NCI-H524 (cell line): Measurements from ENCODE around the gene POTEE.
"Not testable (repeated sequence)": the region's sequence is repeated elsewhere in the genome, so short reads cannot be mapped to it uniquely, and the experiment has no call there.

Experiments
- DNase-seq, 2 experiments: peaks; one replicate each; lab custom pipeline; 2025; lab: John Stamatoyannopoulos, UW

The POTEE gene

DNA sequence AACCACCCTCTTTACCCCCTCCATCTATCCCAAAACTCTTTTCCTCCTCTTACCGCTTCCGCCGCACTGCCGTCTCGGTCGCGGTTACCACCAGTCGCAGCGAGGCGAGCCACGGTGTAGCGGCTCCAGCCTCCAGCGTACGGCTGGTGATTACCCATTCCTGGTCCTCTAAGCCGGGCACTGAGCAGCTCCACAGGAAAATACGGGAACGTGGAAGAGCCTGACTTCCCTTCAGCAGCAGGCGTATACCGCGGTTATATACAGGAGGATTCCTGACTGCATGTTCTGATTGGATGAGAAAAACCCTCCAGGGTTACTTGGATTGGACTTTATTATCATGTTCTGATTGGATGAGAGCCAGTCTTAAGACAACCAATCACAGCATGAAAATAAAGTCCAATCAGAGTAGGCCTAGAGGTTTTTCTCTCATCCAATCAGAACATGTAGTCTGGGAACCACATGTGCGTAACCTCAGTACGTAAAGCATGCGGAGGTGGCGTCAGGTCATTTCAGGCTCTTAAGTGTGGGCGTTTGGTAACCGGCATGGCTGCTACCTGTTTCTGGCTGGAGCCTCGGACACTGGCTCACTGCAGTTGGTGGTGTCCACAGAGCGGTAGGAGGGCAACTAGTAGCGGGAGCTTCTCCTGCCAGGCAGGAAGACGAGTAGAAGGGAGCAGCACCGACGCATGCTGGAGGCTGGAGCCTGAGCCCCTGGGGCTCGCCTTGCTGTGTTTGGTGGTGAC lies at the start of gene POTEE:
POTEE (plus strand) TSS at position 507 of the 743 bp plus-strand sequence. CDS start 8,867 bp downstream, outside the sequence.
- not testable (repeated sequence) for DNase-seq

DNA sequence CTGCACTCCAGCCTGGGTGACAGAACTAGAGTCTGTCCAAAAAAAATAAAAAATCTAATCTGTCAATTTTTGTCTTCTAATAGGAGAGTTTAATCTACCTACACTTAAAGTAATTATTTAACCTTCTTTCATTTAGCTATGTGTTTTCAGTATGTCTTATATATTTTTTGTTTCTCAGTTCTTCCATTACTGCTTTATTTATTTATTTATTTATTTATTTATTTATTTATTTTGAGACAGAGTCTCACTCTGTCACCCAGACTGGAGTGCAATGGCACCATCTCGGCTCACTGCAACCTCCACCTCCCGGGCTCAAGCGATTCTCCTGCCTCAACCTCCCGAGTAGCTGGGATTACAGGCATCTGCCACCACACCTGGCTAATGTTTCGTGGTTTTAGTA lies 43.8 kb upstream of the POTEE start:
- not testable (repeated sequence) for DNase-seq

DNA sequence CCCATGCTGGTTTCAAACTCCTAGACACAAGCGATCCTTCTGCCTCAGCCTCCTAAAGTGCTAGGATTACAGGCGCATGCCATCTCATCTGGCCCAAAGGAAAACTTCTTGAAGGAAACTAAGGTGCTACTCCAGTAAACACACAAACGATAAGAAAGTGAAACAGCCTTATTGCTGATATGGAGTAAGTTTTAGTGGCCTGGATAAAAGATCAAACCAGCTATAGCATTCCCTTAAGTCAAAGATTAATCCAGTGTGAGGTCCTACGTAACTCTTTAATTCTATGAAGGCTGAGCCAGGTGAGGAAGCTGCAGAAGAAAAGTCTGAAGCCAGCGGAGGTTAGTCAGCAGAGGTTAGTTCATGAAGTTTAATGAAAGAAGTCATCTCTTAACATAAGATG lies 40.8 kb upstream of the POTEE start:
- no peak for DNase-seq

DNA sequence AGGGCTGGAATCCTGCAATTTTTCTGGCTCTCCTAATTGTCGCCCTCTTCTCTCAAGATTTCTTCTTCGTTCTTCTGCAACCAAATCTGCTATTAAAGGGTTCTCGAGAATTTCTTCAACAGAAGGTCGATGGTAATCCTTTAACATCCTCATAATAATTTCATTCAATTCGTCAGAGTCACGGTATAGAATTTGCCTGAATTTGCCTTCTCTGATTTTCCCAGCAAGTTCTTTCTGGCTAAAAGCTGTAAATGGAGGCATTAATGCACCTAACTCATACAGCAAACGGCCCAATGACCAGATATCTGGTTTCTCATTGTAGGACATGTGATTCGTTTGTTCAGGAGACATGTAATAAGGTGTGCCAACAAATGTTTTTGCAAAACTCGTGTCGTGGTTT lies 31.3 kb upstream of the POTEE start:
- peak in 1 of 2 experiments; percentile 40 for DNase-seq

DNA sequence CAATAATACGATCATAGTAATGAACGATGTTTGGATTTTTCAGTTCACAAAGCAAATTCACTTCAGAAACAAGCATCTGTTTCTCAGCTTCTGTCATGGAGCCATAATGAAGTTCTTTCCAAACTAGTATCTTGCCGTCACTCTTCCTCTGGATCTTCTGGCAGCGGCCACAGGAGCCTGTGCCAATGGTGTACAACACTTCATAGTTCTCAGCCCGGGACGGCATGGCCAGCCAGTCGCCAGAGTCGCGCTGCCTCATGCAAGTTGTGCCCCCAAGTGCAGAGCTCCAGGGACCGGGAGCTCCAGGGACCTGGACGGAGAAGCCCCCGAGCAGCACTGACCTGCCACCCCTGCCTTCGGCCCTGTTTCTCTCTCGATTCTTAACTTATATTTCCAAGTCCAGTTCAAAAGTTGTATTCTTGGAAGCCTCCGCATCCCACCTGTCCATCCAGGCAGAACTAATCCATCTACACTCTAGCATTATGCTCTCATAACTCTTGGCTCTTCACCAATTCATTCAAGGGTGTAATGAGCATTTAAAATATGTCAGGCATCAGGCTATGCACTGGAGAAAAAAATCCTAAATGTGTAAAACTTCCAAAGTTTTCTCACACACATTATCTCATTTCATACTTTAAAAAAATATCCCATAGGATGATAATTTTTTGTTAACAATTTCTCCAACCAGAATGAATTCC lies 30.5 kb upstream of the POTEE start:
- DNase-seq = peak; percentile 37 to 48

DNA sequence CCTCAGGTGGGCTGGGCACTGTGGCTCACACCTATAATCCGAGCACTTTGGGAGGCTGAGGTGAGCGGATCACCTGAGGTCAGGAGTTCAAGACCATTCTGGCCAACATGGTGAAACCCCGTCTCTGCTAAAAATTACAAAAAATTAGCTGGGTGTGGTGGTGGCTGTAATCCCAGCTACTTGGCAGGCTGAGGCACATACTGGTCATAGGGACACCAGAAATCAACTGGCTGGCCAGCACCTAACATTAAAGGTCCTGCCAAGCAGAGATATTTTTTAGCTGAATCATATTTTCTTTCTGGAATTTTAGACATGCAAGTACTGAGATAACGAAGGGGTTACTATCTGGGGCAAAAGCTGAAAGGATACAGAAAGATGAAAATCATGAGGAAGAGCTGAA lies 27.9 kb upstream of the POTEE start:
- not testable (repeated sequence) for DNase-seq

DNA sequence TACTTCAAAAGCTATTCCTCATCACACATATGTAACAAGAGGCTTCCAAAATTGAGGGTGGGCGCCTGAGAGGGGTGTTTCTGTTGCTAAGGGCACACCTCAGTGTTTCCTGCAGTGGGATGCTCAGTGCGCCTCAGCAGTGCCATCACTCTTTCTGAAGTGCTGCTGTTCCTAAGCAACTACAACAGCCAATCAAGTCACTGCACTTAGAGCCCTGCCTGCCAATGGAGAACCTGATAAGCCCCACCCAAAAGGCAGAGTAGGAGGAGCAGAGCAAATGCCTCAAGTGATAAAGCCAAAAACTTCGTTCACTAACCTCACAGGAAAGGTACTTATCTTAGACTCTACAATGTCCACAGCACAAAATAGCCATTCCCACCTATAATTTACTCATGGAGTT lies 15.9 kb upstream of the POTEE start:
- DNase-seq = peak in 1 of 2 experiments; percentile 18

DNA sequence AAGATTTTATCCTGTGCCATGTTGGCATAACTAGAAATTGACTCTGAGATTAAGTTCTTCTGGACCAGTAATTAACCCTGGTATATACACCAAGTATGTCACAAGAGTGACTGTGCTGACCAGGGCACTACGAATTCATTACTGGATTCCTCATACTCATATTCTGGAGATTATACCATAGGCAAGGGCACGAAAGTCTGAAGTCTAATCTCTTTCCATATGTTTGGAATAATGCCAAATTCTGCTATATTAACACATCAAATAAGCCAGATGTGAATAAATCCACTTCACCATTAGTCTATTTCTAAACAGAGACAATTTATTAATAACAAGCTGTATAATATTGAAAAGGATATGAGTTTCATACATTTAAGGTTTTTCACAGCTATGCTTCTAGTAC lies 13.2 kb upstream of the POTEE start:
- DNase-seq = peak in 1 of 2 experiments; percentile 48

DNA sequence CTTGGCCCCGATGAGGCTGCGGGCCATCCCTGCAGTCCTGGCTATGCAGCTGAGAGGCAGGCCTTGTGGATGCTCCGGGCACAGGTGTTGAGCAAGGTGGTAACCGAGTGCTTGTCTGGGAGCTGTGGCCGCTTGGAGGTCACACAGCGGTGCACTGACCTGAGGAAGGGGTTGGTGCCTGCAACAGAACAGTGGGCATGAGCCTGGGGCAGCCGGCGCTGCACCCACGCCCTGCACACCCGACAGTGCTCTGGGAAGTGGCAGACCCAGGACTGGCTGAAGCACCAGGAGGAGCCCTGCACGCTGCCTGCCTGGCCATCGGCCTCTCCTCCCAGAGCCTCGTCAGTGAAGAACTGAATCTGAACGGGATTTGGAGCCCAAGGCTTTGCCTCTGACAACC lies 8.2 kb upstream of the POTEE start:
- no peak for DNase-seq

DNA sequence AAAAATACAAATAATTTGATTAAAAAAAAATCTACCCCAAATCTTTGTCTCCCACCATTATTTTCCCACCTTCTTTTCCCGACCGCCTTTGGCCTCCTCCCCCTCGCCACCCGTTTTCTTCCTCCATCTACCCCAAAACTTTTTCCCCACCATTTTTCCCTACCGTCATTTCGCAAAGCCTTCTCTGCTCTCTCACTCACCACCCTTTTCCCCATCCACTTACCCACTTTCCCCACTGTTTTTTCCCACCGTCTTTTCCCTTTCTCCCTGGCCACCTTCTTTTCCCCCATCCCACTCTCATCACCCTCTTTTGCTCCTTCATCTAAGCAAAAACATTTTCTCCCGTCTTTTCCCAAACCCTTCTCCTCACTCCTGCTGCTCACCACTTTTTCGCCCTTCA lies 1.5 kb upstream of the POTEE start:
- DNase-seq = not testable (repeated sequence)

DNA sequence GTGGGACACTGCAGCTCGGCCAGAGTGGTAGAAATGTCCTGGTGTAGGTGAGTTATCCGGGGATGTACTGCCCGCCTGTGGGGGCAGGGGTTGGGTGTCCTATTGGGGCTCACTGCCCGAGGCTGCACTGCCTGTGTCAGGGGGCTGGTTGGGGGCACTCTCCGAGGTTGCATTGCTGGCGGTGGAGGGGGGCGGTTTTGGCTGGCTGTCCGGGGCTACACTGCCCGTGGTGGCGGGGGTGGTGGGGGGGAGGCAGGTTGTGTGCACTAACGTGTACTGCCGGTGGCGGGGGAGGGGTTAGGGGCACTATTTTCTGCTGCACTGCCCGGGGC lies 403 bp downstream of the POTEE start:
- DNase-seq = not testable (repeated sequence)

DNA sequence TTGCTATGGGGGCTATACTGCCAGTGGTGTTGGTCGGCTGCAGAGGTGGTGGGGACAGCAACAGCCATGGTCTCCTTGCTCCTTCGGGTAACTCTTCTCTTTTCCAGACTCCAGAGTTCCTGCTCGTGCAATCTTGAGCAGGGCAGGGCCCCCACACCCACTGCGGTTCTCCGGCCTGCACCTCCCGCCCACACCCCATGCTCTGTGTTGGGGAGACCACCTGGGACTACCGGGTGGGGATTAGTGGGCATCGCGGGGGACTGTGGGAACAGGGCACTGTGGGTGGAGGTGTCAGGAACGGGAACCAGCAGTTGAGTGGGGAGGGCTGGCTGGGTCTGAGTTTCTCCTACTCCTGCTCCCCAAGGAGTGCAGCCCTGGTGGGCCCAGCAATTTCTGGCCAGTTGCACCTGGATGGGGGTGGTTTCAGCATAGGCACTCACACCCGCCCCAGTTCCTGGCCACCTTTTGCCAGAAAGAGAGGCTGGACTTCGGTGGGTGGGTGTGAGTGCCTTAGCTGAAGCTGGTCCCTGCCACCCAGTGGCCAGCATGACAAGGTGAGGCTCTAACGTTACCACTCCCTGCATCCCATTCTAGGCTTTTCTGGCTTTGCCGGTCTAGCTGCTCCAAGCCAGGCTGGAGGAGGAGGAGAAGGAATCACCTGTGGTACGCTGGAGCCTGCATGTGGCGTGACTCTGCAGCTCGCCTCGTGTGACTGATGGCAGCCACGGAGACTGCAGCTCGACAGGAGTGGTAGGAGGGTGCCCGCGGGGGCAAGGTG lies 1.3 kb downstream of the POTEE start:
- DNase-seq = not testable (repeated sequence)

DNA sequence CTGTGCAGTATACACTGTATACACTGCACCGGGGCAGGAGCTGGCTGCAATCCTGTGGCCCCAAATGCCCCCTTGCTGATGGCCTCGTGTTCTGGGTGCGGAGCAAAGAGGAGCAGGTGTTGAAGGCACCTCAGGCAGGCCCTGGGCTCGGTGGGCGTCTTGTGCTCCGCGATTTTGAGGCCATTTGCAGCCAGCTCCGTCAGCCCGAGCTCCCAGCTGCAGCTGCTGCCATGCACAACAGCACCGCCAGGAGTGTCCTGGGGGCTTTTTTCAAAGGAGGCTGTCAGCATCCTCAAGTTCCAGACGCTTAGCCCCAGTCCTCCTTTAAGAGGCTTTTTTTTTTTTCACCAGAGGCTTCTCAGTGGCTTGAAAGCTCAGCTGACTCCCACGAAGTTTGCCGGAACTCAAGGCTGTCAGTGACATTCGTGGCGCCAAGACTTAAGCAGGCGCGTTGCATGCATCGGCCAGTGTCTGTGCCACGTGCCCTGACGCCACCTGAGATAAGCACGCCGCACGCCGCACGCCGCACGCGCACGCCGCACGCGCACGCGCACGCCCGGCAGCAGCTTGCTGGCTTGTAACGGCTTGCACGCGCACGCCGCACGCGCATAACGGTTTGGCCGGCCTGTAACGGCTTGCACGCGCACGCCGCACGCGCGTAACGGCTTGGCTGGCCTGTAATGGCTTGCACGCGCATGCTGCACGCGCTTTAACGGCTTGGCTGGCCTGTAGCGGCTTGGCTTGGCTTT lies 8.1 kb downstream of the POTEE start:
- not testable (repeated sequence) for DNase-seq

DNA sequence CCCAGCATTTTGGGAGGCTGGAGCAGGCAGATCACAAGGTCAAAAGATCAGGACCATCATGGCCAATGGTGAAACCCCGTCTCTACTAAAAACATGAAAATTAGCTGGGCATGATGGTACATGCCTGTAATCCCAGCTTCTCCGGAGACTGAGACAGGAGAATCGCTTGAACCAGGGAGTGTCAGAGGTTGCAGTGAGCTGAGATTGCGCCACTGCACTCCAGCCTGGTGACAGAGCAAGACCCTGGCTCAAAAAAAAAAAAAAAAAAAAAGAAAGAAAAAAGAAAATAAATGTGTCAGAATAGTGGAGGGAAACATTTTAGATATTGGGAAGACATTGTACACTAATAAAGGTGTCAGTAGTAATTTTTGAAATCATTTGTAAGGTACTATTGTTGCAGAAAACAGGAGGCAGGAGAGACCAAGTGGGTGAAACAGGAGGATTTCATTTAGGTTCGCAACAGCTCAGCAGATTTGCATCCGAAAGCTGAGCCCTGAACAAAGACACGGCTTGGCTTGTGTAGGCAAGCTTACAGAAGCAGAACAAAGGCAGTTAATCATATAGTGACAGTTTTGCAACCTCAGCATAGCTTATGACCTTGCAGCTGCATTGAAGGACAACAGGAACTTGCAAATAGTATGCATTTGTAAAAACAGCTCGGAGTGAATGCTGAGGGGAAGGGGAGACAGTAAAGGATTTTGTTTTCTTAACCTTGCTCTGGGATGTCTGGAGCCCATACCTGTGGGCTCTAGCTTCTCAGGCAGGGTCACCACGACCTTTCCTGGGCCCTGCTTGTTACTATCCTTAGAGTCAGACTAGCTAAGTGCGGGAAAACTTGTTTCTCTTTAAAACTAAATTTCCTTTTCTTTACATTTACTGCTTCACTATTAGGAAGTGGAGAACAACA lies 26.5 kb downstream of the POTEE start:
- not testable (repeated sequence) for DNase-seq
